GM21717 (cell line): ENCODE data around the gene ARHGEF17.

Experiments used
- ATAC-seq: cut with Tn5 transposase; IDR thresholded peaks from one replicate; pipeline ENCODE4 v1.9.1; 2021; ENCODE audit warnings: mild to moderate bottlenecking, moderate library complexity; ENCODE audit not compliant: unreplicated experiment

Gene ARHGEF17

GRCh38 chr11:73292525-73292894 lies 15.6 kb upstream of the ARHGEF17 start:
- ATAC-seq = no peak

DNA sequence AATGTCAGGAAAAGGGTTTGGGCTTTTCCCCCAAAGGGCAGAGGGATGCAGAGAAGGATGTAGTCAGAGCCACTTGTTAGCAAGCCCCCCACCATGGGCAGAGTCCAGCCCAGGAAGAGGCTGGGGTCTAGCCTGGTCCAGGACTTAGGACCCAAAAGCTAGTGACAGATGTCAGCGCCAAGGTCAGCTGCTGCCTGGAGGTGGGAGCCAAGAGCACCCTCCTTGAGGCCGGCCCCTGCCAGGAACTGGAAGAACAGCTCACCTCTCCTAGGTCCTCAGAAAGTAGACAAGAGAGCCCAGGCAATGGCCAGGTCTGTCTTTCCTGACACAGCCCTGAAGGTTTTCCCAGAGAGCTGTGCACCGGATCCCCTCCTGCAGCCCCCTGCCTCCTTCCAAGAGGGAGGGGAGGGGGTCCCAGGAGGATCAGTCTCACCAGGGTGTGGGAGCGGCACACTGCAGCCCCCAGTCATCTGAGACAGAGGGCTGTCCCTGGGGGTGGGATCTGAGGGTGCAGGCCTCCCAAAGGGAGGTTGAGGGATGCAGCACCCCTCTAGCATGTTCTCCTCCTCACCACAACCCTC lies 14.6 kb upstream of the ARHGEF17 start:
- ATAC-seq = no peak

GRCh38 chr11:73294604-73295003 lies 13.5 kb upstream of the ARHGEF17 start:
- ATAC-seq = no peak

GRCh38 chr11:73295241-73295995 lies 12.7 kb upstream of the ARHGEF17 start:
- ATAC-seq = no peak

- no peak for ATAC-seq
These were observed 12.1 kb upstream of the ARHGEF17 start for GRCh38 chr11:73295996-73296318.

- ATAC-seq = no peak
These were observed 11.4 kb upstream of the ARHGEF17 start for GRCh38 chr11:73296501-73297230.

GRCh38 chr11:73297231-73297590 lies 10.9 kb upstream of the ARHGEF17 start:
- no peak for ATAC-seq

DNA sequence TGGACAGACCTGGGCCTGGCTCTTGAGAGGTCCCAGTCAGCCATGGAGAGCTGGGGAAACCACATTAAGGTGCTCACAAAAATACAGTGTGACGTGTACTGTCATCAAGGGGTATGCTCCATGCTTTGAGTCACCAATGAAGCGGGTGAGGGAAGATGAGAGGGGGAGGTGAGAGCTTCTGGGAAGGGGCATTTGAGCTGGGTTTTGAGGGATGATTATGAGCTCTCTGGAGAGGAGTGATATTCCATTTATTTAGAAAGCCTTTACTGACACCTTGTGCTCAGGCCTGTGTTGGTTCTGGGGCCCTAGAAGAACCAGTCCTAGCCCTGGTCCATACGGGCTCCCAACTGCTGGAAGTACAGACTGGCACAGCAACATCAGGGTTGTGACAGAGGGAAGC lies 10.4 kb upstream of the ARHGEF17 start:
- ATAC-seq = no peak

DNA sequence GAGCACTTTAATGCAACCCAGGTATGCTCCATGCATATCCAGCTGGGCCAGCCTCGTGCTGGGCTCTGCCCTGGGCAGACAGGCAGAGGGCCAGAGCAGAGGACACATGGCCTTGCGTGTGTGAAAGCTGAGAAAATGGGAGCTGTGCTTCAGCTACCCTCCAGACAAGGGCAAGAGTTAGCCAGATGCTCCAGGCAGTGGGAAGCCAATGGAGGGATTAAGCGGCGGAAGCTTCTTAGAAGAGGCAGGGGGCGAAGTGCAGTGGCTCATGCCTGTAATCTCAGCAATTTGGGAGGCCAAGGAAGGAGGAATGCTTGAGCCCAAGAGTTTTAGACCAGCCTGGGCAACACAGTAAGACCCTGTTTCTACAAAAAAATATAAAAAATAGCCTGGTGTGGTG lies 9.8 kb upstream of the ARHGEF17 start:
- ATAC-seq = no peak

DNA sequence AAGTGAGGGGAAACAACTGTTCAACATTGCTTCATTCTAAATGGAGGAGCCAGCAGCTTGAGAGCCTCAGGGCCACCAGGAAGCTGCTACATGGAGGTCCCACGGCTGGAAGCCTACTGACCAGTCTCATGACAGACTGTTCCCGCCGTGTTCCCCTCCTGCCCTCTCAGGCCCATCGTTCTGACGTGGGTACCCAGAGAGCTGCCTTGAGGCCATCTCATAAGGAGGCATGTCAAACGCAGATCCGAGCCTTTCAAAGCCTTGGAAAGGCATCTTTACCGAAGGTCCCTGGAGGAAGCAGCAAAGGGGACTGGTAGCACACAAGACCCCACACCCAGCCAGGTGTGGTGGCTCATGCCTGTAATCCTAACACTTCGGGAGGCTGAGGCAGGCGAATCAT lies 8.3 kb upstream of the ARHGEF17 start:
- ATAC-seq = no peak

DNA sequence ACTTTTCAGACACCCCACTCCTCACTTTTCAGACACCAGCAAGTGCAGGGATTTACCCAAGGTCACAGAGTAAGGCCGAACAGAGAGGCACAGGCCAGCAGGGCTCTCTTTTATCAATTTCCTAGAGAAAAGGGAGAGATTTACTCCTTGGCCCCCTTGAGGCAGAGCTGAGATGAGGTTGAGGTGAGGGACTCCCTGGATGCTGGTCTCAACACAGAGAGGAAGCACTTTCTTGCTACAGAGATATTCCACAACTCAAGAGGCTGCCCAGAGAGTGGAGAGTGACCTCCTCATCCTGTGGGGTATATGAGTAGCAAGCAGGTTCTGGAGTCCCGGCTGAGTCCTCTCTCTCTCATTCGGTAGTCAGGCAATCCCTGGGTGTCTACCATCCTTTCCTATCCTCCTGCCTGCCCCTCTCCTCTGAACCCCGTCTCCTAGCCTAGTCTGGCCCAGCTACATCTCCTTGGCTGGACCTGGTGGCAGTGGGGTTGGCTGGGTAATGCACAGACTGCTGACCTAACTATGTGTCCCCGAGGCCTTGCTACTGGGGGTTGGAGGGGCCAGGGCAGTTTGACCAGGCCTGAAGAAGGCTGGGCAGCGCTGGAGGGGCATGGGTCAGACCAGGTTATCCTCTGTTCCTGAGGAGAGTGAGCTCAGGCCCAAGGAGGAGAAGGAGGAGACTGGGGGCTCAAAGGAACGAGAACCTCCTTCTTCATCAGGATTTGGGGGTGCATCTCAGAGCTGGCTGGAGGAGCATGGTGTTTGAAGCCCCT lies 1.8 kb upstream of the ARHGEF17 start:
- ATAC-seq = no peak

GRCh38 chr11:73306977-73307322 lies 1.1 kb upstream of the ARHGEF17 start:
- no peak for ATAC-seq

DNA sequence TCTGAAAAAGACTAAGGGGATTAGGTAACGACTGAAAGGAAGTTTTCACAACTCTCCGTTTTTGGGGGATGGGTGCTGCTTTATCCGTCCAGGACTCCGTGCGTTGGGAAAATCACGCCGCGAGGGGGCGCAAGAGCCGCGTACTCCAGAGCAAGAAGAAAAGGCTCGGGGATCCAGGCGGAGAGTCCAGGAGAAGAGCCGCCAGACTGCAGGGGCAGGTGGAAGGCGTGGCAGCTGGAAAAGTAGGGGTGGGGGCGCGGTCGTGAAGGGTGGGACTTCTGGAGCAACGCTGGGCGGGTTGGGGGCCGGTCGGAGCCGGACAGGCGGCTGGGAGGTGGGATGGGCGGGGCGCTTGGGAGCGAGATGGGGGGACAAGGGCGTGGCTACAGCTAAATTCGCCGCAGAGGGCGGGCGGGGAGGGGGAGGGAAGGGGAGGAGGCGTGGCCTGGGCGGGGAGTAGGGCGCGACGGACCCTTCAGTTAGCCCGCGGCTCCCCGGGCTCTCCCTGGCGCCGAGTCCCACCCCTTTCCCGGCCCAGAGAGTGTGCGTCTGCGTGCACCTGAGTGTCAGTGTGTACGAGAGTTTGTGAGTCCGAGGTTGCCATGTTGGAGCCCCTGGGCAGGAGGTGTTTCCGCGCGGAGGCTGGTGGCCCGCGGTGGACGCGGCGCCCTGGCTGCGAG lies 613 bp upstream of the ARHGEF17 start:
- no peak for ATAC-seq

- no peak for ATAC-seq
These were observed 1.2 kb downstream of the ARHGEF17 start for GRCh38 chr11:73308961-73309919.

DNA sequence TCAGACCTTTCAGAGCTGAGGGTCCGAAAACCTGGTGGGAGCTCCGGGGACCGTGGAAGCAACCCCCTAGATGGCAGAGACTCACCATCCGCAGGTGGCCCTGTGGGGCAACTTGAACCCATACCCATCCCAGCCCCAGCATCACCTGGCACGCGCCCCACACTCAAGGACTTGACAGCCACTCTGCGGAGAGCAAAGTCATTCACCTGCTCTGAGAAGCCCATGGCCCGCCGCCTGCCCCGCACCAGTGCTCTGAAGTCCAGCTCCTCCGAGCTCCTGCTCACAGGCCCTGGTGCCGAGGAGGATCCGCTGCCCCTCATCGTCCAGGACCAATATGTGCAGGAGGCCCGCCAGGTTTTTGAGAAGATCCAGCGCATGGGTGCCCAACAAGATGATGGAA lies 2.0 kb downstream of the ARHGEF17 start:
- ATAC-seq = no peak

GRCh38 chr11:73310661-73311393 lies 2.8 kb downstream of the ARHGEF17 start:
- no peak for ATAC-seq

GRCh38 chr11:73311394-73311869 lies 3.4 kb downstream of the ARHGEF17 start:
- ATAC-seq = no peak

GRCh38 chr11:73312036-73312435 lies 4.0 kb downstream of the ARHGEF17 start:
- ATAC-seq = no peak

DNA sequence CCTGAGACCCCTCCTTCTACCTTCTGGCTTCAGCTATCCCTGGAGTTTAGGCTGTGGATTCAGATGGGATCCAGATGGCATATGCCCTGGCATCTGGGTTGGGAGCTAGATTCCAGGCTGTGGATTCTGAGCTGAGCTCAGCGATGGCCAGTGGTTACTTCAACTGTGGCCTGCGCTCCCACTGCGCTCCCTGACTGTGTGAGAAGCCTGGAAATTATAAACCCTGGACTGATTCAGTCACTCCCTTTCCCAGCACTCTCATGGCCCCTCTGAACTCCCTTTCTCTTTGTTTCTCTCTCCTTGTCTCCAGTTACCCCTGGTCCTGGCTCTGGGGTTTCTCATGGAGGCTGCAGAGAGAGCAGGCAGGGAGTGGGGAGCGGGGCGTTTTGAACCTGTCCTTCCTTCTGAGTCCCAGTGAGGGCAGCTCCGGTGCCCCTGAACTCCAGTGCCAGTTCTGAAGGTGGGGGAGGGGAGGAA lies 4.8 kb downstream of the ARHGEF17 start:
- ATAC-seq = no peak
